WTC11 (cell line): ENCODE data around the gene AIP.

ENCODE experiments used
- SP1 ChIP-seq: sonication (generic); formaldehyde crosslinking; conservative IDR thresholded peaks from 2 replicates; pipeline ENCODE4 v1.8.1; 2022; ENCODE audit warnings: missing genetic modification reagents
- TEAD1 ChIP-seq: sonication (generic); formaldehyde crosslinking; IDR thresholded peaks from 2 replicates; pipeline ENCODE4 v1.8.0; 2022; ENCODE audit warnings: mild to moderate bottlenecking, missing genetic modification reagents
- TF ChIP-seq, protein P1 (sequence below): fragments of 200-600 bp; IDR thresholded peaks from 2 replicates; pipeline ENCODE4 v1.8.0; 2022; ENCODE audit warnings: antibody characterized with exemption
- TF ChIP-seq, protein P2 (sequence below): sonication (generic); formaldehyde crosslinking; IDR thresholded peaks from 2 replicates; pipeline ENCODE4 v1.8.1; 2023; ENCODE audit warnings: mild to moderate bottlenecking, moderate library complexity, missing genetic modification reagents

DNA sequence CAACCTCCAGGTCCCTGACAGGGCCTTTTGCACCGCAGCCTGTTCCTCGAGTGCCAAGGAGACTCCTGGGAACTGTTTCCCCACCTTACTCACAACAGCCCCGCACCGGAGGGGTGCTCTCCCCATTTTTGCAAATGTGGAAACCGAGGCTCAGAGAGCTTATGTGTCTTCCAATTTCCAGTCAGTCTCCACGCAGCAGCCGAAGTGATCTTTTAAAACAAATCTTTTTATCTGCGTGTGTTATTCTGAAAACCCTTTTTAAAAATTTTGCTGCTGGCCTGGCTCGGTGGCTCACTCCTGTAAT lies 13.4 kb upstream of the AIP start:
- TF ChIP-seq, protein P1, sequence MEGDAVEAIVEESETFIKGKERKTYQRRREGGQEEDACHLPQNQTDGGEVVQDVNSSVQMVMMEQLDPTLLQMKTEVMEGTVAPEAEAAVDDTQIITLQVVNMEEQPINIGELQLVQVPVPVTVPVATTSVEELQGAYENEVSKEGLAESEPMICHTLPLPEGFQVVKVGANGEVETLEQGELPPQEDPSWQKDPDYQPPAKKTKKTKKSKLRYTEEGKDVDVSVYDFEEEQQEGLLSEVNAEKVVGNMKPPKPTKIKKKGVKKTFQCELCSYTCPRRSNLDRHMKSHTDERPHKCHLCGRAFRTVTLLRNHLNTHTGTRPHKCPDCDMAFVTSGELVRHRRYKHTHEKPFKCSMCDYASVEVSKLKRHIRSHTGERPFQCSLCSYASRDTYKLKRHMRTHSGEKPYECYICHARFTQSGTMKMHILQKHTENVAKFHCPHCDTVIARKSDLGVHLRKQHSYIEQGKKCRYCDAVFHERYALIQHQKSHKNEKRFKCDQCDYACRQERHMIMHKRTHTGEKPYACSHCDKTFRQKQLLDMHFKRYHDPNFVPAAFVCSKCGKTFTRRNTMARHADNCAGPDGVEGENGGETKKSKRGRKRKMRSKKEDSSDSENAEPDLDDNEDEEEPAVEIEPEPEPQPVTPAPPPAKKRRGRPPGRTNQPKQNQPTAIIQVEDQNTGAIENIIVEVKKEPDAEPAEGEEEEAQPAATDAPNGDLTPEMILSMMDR, result no peak
- TF ChIP-seq SP1 (CRISPR knock-in tag), result no peak
- TF ChIP-seq, protein P2, sequence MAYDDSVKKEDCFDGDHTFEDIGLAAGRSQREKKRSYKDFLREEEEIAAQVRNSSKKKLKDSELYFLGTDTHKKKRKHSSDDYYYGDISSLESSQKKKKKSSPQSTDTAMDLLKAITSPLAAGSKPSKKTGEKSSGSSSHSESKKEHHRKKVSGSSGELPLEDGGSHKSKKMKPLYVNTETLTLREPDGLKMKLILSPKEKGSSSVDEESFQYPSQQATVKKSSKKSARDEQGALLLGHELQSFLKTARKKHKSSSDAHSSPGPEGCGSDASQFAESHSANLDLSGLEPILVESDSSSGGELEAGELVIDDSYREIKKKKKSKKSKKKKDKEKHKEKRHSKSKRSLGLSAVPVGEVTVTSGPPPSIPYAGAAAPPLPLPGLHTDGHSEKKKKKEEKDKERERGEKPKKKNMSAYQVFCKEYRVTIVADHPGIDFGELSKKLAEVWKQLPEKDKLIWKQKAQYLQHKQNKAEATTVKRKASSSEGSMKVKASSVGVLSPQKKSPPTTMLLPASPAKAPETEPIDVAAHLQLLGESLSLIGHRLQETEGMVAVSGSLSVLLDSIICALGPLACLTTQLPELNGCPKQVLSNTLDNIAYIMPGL, result no peak
- TF ChIP-seq TEAD1 (CRISPR knock-in tag), result no peak
